GM21515 (cell line): ENCODE data around the gene ARL2.
A peak's percentile ranks its signal among the peaks of the same experiment; 100 is the strongest.
"Not testable (repeated sequence)": the region's sequence is repeated elsewhere in the genome, so short reads cannot be mapped to it uniquely, and the experiment has no call there.

Experiments used
- ATAC-seq: cut with Tn5 transposase; IDR thresholded peaks from one replicate; pipeline ENCODE4 v1.9.1; 2021; ENCODE audit not compliant: unreplicated experiment

Gene ARL2

DNA sequence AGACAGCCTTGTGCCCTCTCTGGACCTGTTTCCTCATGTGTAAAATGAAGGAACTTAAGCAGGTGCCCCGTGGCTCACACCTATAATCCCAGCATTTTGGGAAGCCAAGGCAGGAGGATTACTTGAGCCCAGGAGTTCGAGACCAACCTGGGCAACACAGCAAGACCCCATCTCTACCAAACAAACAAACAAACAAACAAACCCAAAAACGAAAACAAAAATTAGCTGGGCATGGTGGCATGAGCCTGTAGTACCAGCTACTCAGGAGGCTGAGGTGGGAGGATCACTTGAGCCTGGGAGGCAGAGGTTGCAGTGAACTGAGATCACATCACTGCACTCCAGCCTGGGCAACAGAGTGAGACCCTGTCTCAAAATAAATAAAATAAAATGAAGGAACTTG, 10.0 kb upstream of the ARL2 start:
- not testable (repeated sequence) for ATAC-seq

- no peak for ATAC-seq
Measured at GRCh38 chr11:65008016-65008415, 5.9 kb upstream of the ARL2 start.

GRCh38 chr11:65008873-65009272, 5.1 kb upstream of the ARL2 start:
- no peak for ATAC-seq

DNA sequence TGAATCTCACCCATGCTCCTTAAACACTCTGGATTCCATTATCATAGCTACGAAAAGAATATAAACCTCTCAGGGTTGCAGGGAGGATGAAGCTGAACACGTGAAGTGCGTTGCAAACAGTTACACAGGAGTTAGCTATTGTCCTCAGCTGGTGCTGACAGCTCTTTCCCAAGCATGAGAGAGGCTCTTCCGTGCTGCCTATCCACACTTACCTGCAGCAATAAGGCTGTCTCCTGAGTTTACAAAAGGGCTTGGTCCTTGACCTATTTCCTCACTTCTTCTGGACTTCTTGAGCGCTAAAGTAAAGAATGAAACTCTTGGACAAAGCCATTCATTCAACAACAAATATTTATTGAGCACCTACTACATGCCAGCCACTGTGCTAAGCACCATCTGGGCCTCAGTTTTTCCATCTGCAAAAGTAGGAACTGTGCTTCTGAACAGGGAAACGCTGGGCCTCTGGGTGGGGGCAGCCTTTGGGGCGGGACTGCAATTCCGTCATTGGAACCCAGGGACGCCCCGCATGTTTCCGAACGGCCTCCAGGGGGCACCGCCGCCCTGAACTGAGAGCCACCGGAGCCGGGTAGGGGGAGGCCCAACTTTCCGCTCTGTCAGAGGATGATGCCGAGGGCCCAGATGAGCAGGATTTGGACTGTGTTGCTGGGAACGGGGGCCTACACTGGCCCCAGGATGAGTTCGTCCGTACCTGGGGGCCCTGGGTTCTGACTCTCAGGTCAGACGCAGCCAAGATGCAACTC, 651 bp upstream of the ARL2 start:
- peak; percentile 79 for ATAC-seq

DNA sequence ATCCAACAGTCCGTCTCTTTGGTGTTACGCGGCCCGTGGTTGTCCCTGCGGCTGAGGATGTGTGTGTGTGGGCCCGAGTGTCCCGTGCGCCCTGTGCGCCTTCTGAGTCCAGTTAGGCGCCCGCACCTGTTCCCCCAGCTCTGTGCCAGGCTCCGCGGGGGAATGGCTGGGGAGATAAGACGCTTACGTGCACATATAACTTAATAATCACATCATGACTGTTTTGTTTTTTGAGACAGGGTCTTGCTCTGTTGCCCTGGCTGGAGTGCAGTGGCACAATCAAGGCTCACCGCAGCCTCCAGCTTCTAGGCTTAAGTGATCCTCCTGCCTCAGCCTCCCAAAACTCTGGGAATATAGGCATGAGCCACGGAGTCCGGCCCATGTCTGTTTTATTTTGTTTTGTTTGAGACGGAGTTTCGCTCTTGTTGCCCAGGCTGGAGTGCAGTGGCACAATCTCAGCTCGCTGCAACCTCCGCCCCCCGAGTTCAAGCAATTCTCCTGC, 817 bp downstream of the ARL2 start:
- ATAC-seq: peak; percentile 2

- ATAC-seq: no peak
Measured at GRCh38 chr11:65016705-65017104, 2.7 kb downstream of the ARL2 start.

- no peak for ATAC-seq
Measured at GRCh38 chr11:65017937-65018336, 4.0 kb downstream of the ARL2 start.

GRCh38 chr11:65019824-65020223, 5.9 kb downstream of the ARL2 start:
- no peak for ATAC-seq

DNA sequence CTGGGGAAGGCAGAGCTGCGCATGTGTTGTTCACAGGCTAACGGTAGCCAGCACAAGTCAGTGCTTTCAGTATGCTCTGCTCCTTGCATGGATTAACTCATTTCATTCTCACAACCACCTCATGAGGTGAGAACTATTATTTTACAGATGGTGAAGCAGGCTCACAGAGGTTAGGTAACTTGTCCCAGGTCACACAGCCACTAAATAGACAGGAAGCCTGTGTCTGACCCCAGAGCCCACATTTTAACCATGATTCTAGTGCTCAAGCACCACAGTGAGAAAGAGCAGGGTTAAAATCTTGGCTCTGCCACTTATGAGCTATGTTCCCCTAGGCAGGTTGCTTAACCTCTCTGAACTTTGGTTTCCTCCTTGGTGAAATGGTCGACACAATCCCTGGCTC, 7.0 kb downstream of the ARL2 start:
- no peak for ATAC-seq

DNA sequence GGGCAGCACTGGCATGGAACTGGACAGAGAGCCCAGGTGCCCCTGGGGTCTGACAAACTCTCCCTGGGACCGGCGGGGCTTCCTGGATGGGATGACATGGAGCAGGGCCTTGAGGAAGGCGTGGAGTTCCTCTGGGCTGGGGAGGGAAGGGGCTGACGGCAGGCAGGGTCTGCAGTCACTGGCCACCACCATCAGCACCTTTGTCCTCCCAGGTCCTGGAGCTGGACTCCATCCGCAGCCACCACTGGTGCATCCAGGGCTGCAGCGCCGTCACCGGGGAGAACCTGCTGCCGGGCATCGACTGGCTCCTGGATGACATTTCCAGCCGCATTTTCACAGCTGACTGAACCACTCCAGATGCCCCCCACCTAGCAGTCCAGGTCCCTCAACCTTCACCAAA, 7.5 kb downstream of the ARL2 start:
- no peak for ATAC-seq

GRCh38 chr11:65023502-65023901, 9.5 kb downstream of the ARL2 start:
- not testable (repeated sequence) for ATAC-seq

DNA sequence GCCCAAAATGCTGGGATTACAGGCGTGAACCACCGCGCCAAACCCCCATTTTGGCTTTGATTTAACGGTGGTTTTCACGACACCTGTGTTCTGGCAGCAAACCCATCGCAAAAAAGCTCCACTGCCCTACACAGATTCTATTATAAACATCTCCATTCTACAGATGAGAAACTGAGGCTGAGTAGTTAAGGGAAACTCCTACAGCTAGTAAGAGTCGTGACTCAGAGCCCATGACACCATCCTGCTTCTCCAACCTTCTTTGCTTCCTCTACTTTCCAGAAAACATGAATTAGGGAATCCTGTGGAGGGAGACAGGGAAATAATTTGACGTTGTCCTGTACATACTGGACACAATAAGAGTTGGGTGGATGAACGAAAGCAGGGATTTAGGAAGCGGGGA, 12.8 kb downstream of the ARL2 start:
- ATAC-seq: peak; percentile 2

- peak; percentile 75 for ATAC-seq
Measured at GRCh38 chr11:65027213-65028067, 13.5 kb downstream of the ARL2 start, which contains the start of gene SNX15. TSS of gene SNX15 (plus strand) at chr11:65027439. CDS start at chr11:65027538, 99 bp downstream.

GRCh38 chr11:65032216-65032615, 18.3 kb downstream of the ARL2 start:
- no peak for ATAC-seq

- ATAC-seq: no peak
Measured at GRCh38 chr11:65034423-65034822, 20.5 kb downstream of the ARL2 start.

- ATAC-seq: no peak
Measured at GRCh38 chr11:65035579-65035978, 21.6 kb downstream of the ARL2 start.

DNA sequence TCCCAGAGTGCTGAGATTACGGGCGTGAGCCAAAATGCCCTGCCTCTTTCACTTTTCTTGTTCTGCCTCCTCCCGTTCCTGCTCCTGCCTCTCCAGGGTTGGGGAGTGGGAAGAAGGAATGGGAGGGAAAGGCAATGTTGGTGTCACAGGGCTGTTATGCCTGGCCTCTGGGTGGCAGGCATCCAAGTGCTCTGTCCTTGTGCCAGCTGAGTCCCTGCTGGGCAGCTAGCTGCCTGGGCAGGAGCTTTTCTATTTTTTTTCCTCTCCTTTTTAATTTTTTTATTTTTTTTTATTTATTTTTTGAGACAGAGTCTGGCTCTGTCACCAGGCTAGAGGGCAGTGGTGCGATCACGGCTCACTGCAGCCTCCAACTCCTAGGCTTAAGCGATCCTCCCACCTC, 23.0 kb downstream of the ARL2 start:
- no peak for ATAC-seq

DNA sequence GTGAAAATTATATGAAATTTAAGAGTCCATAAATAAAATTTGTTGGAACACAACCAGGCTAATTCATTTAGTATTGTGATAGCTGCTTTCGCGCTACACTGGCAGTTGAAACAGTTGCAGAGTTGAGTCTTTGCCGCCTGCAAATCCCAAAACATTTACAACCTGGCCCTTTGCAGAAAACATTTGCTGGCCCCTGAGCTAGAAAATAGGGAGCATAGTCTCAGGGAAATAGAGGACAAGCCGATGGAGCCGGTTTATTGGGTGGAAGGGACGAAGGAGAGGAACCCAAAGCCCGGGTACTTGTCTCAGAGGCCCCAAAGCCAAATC, 26.5 kb downstream of the ARL2 start:
- ATAC-seq: no peak

GRCh38 chr11:65040847-65041622, 27.1 kb downstream of the ARL2 start, which contains the start of gene SAC3D1:
TSS of gene SAC3D1 (plus strand) at chr11:65041210. CDS start at chr11:65041293, 83 bp downstream.
- ATAC-seq: peak; percentile 75

DNA sequence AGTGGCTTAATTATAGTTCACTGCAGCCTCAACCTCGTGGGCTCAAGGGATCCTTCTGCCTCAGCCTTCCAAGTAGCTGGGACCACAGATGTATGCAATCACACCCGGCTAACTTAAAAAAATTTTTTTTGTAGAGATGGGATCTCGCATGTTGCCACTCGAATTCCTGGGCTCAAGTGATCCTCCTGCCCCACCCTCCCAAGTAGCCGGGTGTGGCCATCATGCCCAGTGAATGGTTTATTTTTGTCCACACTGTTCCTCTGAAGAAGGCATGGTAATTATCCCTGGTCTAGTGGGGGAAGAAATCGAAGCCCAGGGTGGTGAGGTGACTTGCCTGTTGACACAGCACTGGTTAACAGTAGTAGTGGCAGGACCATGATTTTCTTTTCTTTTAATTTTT, 28.9 kb downstream of the ARL2 start:
- no peak for ATAC-seq

DNA sequence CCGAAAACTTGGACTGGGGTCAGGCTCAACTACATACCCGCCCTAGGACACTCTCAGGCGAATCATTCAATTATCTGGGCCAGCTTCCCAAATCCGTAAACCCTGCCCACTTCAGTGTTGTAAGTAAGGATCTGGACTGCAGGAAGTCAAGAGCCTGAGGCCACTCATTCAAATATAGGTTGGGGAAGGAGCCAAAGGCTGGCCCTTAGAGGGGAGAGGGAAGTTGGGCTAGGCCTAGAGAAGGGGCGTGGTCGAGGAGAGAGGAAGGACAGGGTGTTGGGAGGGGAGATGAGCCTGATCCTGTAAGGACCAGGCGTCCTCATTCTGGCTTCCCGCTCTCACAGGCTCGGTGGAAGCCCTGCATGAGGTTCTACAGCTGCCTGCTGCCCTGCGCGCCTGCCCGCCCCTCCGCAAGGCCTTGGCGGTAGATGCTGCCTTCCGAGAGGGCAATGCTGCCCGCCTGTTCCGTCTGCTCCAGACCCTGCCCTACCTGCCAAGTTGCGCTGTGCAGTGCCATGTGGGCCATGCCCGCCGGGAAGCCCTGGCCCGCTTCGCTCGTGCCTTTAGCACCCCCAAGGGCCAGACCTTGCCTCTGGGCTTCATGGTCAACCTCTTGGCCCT, 30.0 kb downstream of the ARL2 start:
- ATAC-seq: no peak
